Measurements from ENCODE around the gene GRIK4.

GRCh38 chr11:120795185-120795584, 283.6 kb downstream of the GRIK4 start:
- TF ChIP-seq, protein P1, sequence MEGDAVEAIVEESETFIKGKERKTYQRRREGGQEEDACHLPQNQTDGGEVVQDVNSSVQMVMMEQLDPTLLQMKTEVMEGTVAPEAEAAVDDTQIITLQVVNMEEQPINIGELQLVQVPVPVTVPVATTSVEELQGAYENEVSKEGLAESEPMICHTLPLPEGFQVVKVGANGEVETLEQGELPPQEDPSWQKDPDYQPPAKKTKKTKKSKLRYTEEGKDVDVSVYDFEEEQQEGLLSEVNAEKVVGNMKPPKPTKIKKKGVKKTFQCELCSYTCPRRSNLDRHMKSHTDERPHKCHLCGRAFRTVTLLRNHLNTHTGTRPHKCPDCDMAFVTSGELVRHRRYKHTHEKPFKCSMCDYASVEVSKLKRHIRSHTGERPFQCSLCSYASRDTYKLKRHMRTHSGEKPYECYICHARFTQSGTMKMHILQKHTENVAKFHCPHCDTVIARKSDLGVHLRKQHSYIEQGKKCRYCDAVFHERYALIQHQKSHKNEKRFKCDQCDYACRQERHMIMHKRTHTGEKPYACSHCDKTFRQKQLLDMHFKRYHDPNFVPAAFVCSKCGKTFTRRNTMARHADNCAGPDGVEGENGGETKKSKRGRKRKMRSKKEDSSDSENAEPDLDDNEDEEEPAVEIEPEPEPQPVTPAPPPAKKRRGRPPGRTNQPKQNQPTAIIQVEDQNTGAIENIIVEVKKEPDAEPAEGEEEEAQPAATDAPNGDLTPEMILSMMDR (IDR thresholded peaks at IDR 0.05), result no peak
- no peak for TF ChIP-seq EZH2 (IDR thresholded peaks at IDR 0.05; ENCODE audit: borderline replicate concordance, insufficient read depth, low read depth, low read length, poor library complexity, severe bottlenecking)
